ENCODE results near the gene DNAJC30. TPM values are rescaled to one million over a fixed set of nuclear protein-coding genes. Genes with fewer than 3 reads are reported as not detected.
"Not testable (repeated sequence)": the region's sequence is repeated elsewhere in the genome, so short reads cannot be mapped to it uniquely, and the experiment has no call there.

The DNAJC30 gene
- 10 to 100 TPM in 3 of 4 donors, 1 to 10 TPM in 1; 8.3 to 12.0 (median 11.1) TPM for polyA plus RNA-seq (ENCODE audit: insufficient read length in 4 of 4)

DNA sequence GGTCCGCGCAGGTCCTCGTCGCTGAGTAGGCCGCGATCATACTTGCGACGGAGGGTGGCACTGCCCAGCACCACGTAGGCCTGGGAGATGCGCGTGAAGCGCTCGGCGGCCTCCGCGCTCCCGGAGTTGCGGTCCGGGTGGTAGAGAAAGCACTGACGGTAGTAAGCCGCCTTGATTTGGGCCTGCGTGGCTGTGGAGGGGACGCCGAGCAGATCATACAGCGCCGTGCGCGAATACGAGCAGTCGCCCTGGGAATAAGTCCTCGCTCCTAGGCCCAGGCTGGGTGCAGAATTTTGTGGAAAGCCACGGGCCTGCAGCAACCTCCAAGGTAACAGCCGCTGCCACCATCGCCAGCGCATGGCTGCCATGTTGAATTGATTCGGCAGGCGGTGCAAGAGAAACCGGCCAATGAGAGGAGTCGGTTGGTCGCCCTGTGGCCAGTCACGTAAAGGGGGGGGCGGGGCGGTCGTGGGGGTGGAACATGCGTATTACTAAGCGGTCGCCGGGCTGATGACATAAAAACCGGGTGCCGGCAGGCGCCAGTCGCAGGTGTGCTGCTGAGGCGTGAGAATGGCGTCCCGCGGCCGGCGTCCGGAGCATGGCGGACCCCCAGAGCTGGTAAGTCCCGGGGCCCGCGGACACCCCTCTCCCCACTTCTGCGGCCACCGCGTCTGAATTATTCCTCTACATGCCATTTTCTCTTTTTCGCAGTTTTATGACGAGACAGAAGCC lies at the start of gene DNAJC30, which contains the start of gene BUD23:
Gene DNAJC30, minus strand, starts transcription at position 398 of the 732 bp plus-strand sequence. Its CDS starts 30 bp downstream, at position 368.
Gene BUD23, plus strand, starts transcription at position 542 of the 732 bp plus-strand sequence. Its CDS starts 29 bp downstream, at position 571.
- peak; percentile 81 to 90 (median 88) for DNase-seq (ENCODE audit: low read depth in 4 of 4, low spot score in 3 of 4)

DNA sequence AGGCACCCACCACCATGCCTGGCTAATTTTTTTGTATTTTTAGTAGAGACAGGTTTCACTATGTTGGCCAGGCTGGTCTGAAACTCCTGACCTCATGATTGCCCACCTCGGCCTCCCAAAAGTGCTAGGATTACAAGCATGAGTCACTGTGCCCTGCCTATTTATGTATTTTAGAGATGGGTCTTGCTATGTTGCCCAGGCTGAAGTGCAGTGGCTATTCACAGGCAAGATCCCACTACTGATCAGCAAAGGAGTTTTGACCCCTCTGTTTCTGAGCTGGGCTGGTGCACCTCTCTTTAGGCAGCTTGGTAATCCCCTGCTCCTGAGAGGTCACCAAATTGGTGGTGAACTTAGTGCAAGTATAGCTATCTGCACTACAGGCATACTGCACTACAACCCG lies 49.1 kb upstream of the DNAJC30 start:
- no peak for DNase-seq (ENCODE audit: low read depth in 4 of 4, low spot score in 3 of 4)

GRCh38 chr7:73730485-73730884 lies 47.2 kb upstream of the DNAJC30 start:
- DNase-seq (ENCODE audit: low read depth in 4 of 4, low spot score in 3 of 4) = no peak

DNA sequence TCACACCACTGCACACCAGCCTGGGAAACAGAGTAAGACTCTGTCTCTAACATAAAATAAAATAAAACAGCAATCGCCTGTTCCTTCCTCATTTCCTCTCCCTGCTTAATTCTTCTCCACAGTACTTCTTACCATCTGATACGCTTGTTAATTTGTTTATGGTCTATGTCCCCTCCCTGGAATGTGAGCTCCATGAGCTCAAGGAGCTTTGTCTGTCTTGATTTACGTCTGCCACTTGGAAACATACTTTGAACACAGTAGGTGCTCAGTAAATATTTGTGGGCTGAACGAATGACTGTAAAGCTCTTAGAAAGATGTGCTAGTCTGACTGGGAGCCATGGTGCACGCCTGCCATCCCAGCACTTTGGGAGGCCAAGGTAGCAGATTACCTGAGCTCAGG lies 45.3 kb upstream of the DNAJC30 start:
- no peak for DNase-seq (ENCODE audit: low read depth in 4 of 4, low spot score in 3 of 4)

- no peak for DNase-seq (ENCODE audit: low read depth in 4 of 4, low spot score in 3 of 4)
These were observed 44.7 kb upstream of the DNAJC30 start for GRCh38 chr7:73727952-73728351.

DNA sequence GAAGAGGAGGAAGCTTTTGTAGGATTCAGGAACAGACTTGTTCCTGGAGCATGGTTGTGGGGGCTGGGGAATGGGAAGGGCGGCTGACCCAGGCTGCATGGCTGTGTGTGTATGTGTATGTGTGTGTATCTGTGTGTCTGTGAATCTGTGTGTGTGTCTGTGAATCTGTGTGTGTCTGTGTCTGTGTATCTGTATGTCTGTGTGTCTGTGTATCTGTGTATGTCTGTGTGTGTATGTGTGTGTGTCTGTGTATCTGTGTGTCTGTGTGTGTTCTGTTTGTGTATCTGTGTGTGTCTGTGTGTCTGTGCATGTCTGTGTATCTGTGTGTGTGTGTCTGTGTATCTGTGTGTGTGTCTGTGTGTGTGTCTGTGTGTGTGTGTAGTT lies 42.8 kb upstream of the DNAJC30 start:
- DNase-seq (ENCODE audit: low read depth in 4 of 4, low spot score in 3 of 4) = no peak

GRCh38 chr7:73723813-73724212 lies 40.6 kb upstream of the DNAJC30 start:
- no peak for DNase-seq (ENCODE audit: low read depth in 4 of 4, low spot score in 3 of 4)

- no peak for DNase-seq (ENCODE audit: low read depth in 4 of 4, low spot score in 3 of 4)
These were observed 39.5 kb upstream of the DNAJC30 start for GRCh38 chr7:73722785-73723184.

DNA sequence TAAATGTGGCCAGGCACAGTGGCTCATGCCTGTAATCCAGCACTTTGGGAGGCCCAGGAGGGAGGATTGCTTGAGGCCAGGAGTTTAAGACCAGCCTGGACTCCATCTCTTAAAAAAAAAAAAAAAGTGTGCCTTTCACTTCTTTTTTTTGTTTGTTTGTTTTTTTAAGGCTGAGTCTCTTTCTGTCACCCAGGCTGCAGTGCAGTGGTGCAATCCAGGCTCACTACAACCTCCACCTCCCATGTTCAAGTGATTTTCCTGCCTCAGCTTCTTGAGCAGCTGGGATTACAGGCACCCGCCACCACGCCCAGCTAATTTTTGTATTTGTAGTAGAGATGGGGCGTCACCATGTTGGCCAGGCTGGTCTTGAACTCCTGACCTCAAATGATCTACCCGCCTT lies 38.9 kb upstream of the DNAJC30 start:
- not testable (repeated sequence) for DNase-seq (ENCODE audit: low read depth in 4 of 4, low spot score in 3 of 4)

DNA sequence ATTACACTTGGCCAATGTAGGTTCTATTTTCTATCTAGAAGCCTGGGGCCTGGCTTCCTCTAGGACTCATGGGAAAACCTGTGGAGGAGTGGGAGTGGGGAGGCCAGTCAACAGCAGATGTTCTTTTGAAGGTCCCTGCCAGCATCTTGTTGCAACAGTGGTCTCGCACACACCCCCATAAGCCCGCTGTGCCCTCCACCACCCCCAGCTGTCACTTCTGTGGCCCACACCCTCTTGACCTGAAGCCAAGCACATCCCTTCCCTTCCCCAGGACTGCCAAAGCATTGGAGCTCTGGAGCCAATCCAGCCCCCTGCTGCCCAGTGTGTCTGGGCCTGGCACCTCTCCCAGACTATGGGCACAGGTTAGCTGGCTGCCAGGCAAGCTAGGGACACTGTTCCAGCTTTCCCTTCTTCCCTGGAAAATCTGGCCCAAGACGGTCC lies 38.1 kb upstream of the DNAJC30 start:
- DNase-seq (ENCODE audit: low read depth in 4 of 4, low spot score in 3 of 4) = no peak

DNA sequence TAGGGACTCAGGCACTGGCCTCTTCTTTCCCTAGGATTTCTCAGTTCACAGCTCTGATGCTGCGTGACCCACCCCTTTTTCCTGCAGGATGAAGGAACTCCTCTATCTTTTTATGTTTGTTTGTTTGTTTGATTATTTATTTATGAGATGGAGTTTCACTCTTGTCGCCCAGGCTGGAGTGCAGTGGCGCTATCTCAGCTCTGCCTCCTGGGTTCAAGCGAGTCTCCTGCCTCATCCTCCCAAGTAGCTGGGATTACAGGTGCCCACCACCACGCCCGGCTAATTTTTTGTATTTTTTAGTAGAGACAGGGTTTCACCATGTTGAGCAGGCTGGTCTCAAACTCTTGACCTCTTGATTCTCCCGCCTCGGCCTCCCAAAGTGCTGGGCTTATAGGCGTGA lies 37.2 kb upstream of the DNAJC30 start:
- not testable (repeated sequence) for DNase-seq (ENCODE audit: low read depth in 4 of 4, low spot score in 3 of 4)

- DNase-seq (ENCODE audit: low read depth in 4 of 4, low spot score in 3 of 4) = no peak
These were observed 36.5 kb upstream of the DNAJC30 start for GRCh38 chr7:73719806-73720169.

DNA sequence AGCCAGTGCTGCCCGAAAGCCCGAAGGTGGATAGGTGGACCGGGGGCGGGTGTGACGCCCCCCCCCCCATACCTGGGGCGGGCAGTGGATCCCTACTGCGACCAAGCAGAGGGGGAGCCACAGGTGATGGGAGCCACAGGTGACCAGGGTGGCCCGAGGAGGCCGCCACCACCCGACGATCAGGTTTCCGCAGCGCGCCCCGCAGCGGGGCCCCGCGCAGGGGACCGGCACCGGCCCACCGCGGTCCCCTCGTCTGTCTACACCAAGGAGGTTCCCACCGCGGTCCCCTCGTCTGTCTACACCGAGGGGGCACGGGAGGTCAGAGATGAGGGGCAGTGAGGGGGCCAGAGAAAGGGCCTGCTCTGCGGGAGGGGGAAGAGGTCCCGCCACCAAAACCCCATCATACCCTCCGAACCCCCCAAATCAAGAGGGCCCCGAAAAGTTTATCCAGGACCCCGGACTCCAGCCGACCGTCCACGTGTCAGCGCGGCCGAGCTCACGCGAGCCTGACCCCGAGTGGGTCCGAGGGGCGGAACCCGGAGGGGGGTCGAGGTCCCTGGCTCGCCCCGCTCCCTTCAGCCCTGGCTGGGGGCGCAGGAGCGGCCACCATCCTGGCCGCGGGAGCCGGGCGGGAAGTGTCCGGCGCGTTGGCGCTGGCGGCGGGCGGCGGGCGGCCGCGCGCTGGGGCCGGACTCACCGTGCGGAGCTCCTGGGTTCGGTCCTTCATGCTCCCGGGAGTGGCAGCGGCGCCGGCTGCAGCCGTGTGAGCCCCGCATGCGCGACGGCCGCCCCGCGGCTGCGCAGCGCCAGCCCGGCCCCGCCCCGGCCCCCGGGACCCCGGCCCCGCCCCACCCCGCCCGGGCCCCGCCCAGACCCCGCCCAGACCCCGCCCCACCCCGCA lies 35.9 kb upstream of the DNAJC30 start, which contains the start of gene STX1A:
Gene STX1A, minus strand, starts transcription at position 765 of the 901 bp plus-strand sequence. Its CDS starts 38 bp downstream, at position 727.
- no peak for DNase-seq (ENCODE audit: low read depth in 4 of 4, low spot score in 3 of 4)

GRCh38 chr7:73718438-73718881 lies 35.2 kb upstream of the DNAJC30 start:
- DNase-seq (ENCODE audit: low read depth in 4 of 4, low spot score in 3 of 4) = no peak

DNA sequence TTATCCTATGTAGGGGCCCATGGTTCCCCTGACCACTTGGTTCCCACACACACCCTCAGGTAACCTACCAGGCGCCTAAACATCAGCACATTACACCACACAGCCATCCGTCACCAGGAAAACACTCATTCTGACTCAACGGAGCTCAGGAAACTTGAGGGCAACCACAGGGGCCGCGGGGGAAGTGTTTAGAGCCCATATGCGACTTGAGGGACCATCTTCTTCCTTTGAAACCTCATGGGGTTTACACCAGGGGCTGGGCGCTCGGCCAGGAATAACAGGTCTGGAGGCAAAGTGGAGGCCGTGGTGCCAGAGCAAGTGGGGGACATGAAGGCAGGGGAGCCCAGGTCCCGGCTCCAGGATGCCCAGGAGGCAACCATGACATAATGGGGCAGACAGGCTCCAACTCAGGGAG lies 34.7 kb upstream of the DNAJC30 start:
- DNase-seq (ENCODE audit: low read depth in 4 of 4, low spot score in 3 of 4) = no peak

- no peak for DNase-seq (ENCODE audit: low read depth in 4 of 4, low spot score in 3 of 4)
These were observed 34.0 kb upstream of the DNAJC30 start for GRCh38 chr7:73717025-73717807.

DNA sequence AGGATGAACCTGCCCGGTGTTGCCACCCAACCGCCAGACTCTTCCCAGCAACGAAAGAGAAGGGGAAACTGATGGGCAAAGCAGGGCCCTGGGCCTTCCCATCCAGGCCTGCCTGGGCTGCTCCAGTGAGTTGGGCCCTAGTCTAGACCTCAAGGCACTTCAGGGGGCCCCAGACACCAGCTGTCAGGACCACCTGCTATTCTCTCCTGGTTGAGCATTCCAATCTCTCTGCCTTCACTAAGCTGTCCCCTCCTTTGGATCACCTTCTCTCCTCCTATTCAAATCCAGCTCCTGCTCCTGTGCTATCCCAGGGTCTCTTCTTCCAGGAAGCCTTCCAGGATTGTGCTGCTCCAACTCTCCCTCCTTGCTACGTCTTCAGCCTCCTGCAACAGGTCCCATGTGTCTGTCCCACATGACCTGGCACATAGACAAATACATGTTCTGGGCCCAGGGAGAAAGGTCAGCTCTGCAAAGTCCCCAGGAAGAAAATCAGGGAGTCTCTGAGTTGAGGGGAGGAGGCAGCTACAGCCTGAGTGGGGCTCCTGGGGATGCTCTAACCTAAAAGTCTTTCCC lies 33.2 kb upstream of the DNAJC30 start:
- DNase-seq (ENCODE audit: low read depth in 4 of 4, low spot score in 3 of 4) = no peak

DNA sequence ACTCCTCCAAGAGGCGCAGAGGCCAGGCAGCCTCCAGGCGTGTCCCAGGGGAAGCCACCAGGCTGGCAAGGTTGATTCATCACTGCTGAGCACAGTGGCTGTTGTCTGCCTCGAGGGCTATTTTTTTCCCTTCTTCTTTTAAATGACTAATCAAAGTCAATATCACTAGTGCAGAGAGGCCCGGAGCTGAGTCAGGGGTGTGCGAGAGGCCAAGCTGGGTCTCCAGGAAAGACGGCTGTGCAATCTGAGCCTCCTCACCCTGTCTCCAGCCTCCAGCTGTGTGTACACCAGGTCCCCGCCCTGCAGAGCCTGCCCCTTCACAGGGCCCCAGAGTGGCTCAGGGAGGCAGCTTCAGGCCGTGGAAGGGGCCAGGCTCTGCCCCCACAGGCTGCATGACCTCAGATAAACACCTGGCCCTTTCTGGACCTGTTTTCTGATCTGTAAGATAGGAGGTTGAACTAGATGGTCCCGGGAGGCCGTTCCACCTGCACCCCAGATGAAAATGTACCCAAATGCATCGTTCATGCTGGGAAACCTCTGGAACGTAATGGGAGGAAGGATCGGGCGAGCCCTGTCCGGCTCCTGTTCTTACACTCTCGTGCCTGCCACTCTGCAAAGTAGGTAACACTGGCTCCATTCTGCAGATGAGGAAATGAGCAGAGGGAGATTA lies 32.5 kb upstream of the DNAJC30 start:
- no peak for DNase-seq (ENCODE audit: low read depth in 4 of 4, low spot score in 3 of 4)

DNA sequence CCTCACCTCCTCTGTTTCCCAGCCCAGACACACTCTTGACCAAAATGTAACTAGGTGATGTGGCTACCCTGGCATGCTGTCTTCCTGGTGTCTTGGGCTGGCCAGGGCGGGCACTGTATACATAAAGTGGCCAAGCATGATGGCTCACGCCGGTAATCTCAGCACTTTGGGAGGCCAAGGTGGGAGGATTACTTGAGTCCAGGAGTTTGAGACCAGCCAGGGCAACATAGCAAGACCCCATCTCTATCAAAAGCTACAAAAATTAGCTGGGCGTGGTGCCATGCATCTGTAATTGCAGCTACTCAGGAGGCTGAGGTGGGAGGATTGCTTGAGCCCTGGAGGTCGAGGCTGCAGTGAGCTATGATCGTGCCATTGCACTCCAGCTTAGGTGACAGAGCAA lies 30.1 kb upstream of the DNAJC30 start:
- DNase-seq (ENCODE audit: low read depth in 4 of 4, low spot score in 3 of 4) = not testable (repeated sequence)

- no peak for DNase-seq (ENCODE audit: low read depth in 4 of 4, low spot score in 3 of 4)
These were observed 29.5 kb upstream of the DNAJC30 start for GRCh38 chr7:73712773-73713172.
